GM12878 (cell line): ENCODE measurements around the gene TSFM. TPM values are rescaled to one million over a fixed set of nuclear protein-coding genes. Genes with fewer than 3 reads are reported as not detected.
A peak's percentile ranks its signal among the peaks of the same experiment; 100 is the strongest.

Source experiments
- ATAC-seq: fragments of 200-7000 bp; cut with Tn5 transposase; 3 replicates; pipeline ENCODE4 v1.9.1; 2020; ENCODE audit warnings: mild to moderate bottlenecking, moderate library complexity
- BruUV-seq: library from RNA; stranded (reverse); fragments of 400-500 nt; replicated peaks from 2 replicates; lab custom pipeline; 2021; lab: Mats Ljungman, UMichigan
- CTCF ChIA-PET: fragments of 300-600 bp; sonication (Branson Sonifier 250); formaldehyde crosslinking; extraction: SDS; loops from one replicate; lab custom pipeline; 2021; ENCODE audit warnings: inconsistent platforms; lab: Yijun Ruan, JAX
- POLR2A ChIA-PET: fragments of 350-600 bp; formaldehyde crosslinking; extraction: SDS; loops from one replicate; lab custom pipeline; 2021; ENCODE audit warnings: inconsistent platforms; lab: Charles Lee
- RAD21 ChIA-PET: fragments of 300-600 bp; sonication (Branson Sonifier 250); formaldehyde crosslinking; loops from one replicate; lab custom pipeline; 2023; ENCODE audit warnings: antibody characterized with exemption; ENCODE audit not compliant: unreplicated experiment; lab: Charles Lee
- SMC1A ChIA-PET: fragments of 300-600 bp; sonication (Branson Sonifier 250); formaldehyde crosslinking; loops from one replicate; lab custom pipeline; 2023; ENCODE audit not compliant: unreplicated experiment, uncharacterized antibody; lab: Charles Lee
- DNase-seq: peaks from one replicate; pipeline ENCODE4 v3.0.0-alpha.2; 2011; ENCODE audit warnings: low read depth, low spot score
- FAIRE-seq: peaks from 3 replicates; lab custom pipeline; 2011; peaks lifted over from hg19 to GRCh38; lab: Jason Lieb, UNC
- H2AFZ ChIP-seq: 2 replicates; pipeline ENCODE4 v1.6.0; 2011; ENCODE audit warnings: low read depth, low read length, control low read depth; ENCODE audit not compliant: control insufficient read depth
- H3K27ac ChIP-seq: 2 replicates; pipeline ENCODE4 v1.5.1; 2011; ENCODE audit warnings: control low read depth; ENCODE audit not compliant: control insufficient read depth, insufficient read depth
- H3K27me3 ChIP-seq, 2 experiments: replicated peaks in 1 of 2; 2 replicates each; pipeline versions ENCODE4 v1.6.0 to v1.6.1; 2011; ENCODE audit warnings: low read length in 1 of 2; ENCODE audit not compliant: control insufficient read depth in 2 of 2, insufficient read depth in 2 of 2
- H3K36me3 ChIP-seq, 2 experiments: 2 replicates each; pipeline ENCODE4 v1.5.1; 2011; ENCODE audit warnings: low read length in 1 of 2; ENCODE audit not compliant: control insufficient read depth in 2 of 2, insufficient read depth in 2 of 2
- H3K4me1 ChIP-seq: 2 replicates; pipeline ENCODE4 v1.6.1; 2011; ENCODE audit warnings: mild to moderate bottlenecking, low read length, moderate library complexity, mixed read lengths; ENCODE audit not compliant: control insufficient read depth, insufficient read depth
- H3K4me2 ChIP-seq: 2 replicates; pipeline ENCODE4 v1.6.0; 2011; ENCODE audit warnings: control low read depth; ENCODE audit not compliant: control insufficient read depth, insufficient read depth
- H3K4me3 ChIP-seq: fragments of 200-600 bp; sonication (generic); 2 replicates; pipeline ENCODE4 v1.5.1; 2016
- H3K79me2 ChIP-seq: 2 replicates; pipeline ENCODE4 v1.6.0; 2011; ENCODE audit warnings: low read length; ENCODE audit not compliant: control insufficient read depth, insufficient read depth
- H3K9ac ChIP-seq: 2 replicates; pipeline ENCODE4 v1.8.0; 2011; ENCODE audit warnings: low read length, control low read depth, mixed read lengths; ENCODE audit not compliant: control insufficient read depth, insufficient read depth
- H3K9me3 ChIP-seq: replicated peaks from 3 replicates; pipeline ENCODE4 v1.5.1; 2011; ENCODE audit warnings: mild to moderate bottlenecking, low read length; ENCODE audit not compliant: control insufficient read depth, insufficient read depth
- H4K20me1 ChIP-seq: 2 replicates; pipeline ENCODE4 v1.6.0; 2011; ENCODE audit not compliant: control insufficient read depth, insufficient read depth
- BCLAF1 ChIP-seq: fragments of 450-650 bp; IDR thresholded peaks from 2 replicates; pipeline ENCODE4 v1.6.1; 2017; ENCODE audit warnings: antibody characterized with exemption, mild to moderate bottlenecking, moderate library complexity
- E2F4 ChIP-seq: IDR thresholded peaks from 2 replicates; pipeline ENCODE4 v1.6.1; 2012; ENCODE audit warnings: low read depth, low read length, improper control_type of control experiment
- EZH2 ChIP-seq: IDR thresholded peaks from 2 replicates; pipeline ENCODE4 v1.6.1; 2012; ENCODE audit warnings: low read depth, mild to moderate bottlenecking, control low read depth, inconsistent platforms, low read length, borderline replicate concordance; ENCODE audit not compliant: control insufficient read depth
- HDAC6 ChIP-seq: fragments of 200-600 bp; sonication (generic); IDR thresholded peaks from one replicate; pipeline ENCODE4 v1.8.0; 2017; ENCODE audit warnings: antibody characterized with exemption; ENCODE audit not compliant: unreplicated experiment
- MXI1 ChIP-seq: fragments of 150-350 bp; IDR thresholded peaks from 2 replicates; pipeline ENCODE4 v1.6.1; 2011; ENCODE audit warnings: low read depth, mild to moderate bottlenecking, inconsistent platforms, low read length, improper control_type of control experiment
- POLR2AphosphoS5 ChIP-seq: IDR thresholded peaks from 2 replicates; pipeline ENCODE4 v1.6.1; 2011; ENCODE audit warnings: mild to moderate bottlenecking, low read length, inconsistent platforms
- SIX5 ChIP-seq: IDR thresholded peaks from 2 replicates; pipeline ENCODE4 v1.6.1; 2011; ENCODE audit warnings: mild to moderate bottlenecking, low read depth, low read length, moderate library complexity; ENCODE audit not compliant: severe bottlenecking
- ZNF687 ChIP-seq: fragments of 450-650 bp; IDR thresholded peaks from 2 replicates; pipeline ENCODE4 v1.6.1; 2017; ENCODE audit warnings: mild to moderate bottlenecking, moderate library complexity
- WGBS: methylation state at CpG from one replicate; pipeline ENCODE4 v1.1.6; 2016; ENCODE audit warnings: low lambda C conversion rate; ENCODE audit not compliant: insufficient replicate concordance, insufficient coverage; ENCODE audit errors: missing lambda C conversion rate; 5-methylcytosine and 5-hydroxymethylcytosine counted together
- in situ Hi-C: fragments of 300-500 bp; cut with MboI; formaldehyde crosslinking; loops from 9 replicates; pipeline ENCODE4 v1.14.3; 2018; ENCODE audit warnings: mixed read lengths
- intact Hi-C: fragments of 100-400 bp; cut with micrococcal nuclease; formaldehyde crosslinking; loops from one replicate; pipeline ENCODE4 v1.14.2; 2022; ENCODE audit not compliant: unreplicated experiment
- polyA plus RNA-seq, 11 experiments: library from polyadenylated mRNA; depleted of rRNA in 4 of 11; unstranded in 6 of 11; stranded (reverse) in 5 of 11; fragments of >200 nt; fragmentation: Nextera tagmentation in 4 of 11; fragmentation: Illumina TruSeq in 1 of 11; extraction: Ambion mirVana in 4 of 11; extraction: Trizol in 1 of 11; gene quantifications; 1 replicate in 1 of 11; 2 replicates in 10 of 11; pipeline versions ENCODE4 v1.2.1 to v1.2.3, GENCODE V29; 2011 to 2016; ENCODE audit warnings: inconsistent platforms in 2 of 11, missing spikeins in 2 of 11, low read depth in 1 of 11
- total RNA-seq, 4 experiments: library from RNA; depleted of rRNA in 3 of 4; stranded (reverse); fragments of >200 nt in 3 of 4; fragmentation: Illumina TruSeq in 1 of 4; extraction: Trizol in 1 of 4; gene quantifications; 2 replicates each; pipeline versions ENCODE4 v1.2.1 to v1.2.3, GENCODE V29; 2013 to 2021

TSFM gene
- total and polyA plus RNA-seq, 10 of the 15 experiments (the other 5 are each of a cell fraction or from before 2014, with no cell fraction given), result 36.7 to 132 (median 45.6) TPM

GRCh38 chr12:57765698-57766463 is 16.7 kb upstream of the TSFM start:
- WGBS, result 18% methylated on average over 40 of the region's 40 CpGs
- BruUV-seq, result no TSS peak
- Histone ChIP-seq H3K9me3 (no peaks in the 10 kb centered on the region), H2AFZ (peak overlapping the region; percentile 81; the same call in 1 of the 2 replicates), H3K4me2 (peak overlapping the region; percentile 95), H3K79me2 (no peaks in the 10 kb centered on the region), H3K36me3 (peaks cover 0 to 4% of the 10 kb centered on the region in 2 experiments; a peak in 2 of 4 replicates), H3K27me3 (peaks cover 11 to 23% of the 10 kb centered on the region in 2 experiments; a peak in 3 of 4 replicates), H3K4me1 (peaks cover 22% of the 10 kb centered on the region), H3K27ac (no peak overlapping the region), H3K4me3 (peak overlapping the region; percentile 65; the same call in 1 of the 2 replicates), H3K9ac (no peak overlapping the region), H4K20me1 (no peaks in the 10 kb centered on the region)
- CTCF ChIA-PET, result interaction anchor here (1.0 to 7.3 kb wide), 2 partner anchors 10 kb away, joined by 4 to 62 read pairs; partner anchors contain the start of gene MARCHF9
- DNase-seq (no peak), FAIRE-seq (no peak), ATAC-seq (peak; percentile 21)
- TF ChIP-seq EZH2, result 0 out of 2 replicates have a peak, but pooled peaks have one; percentile 16
- no peak for TF ChIP-seq POLR2AphosphoS5
- no peak for TF ChIP-seq HDAC6
- no peak for TF ChIP-seq E2F4
- TF ChIP-seq ZNF687, result no peak
- TF ChIP-seq BCLAF1, result no peak
- no peak for TF ChIP-seq SIX5
- TF ChIP-seq MXI1, result no peak
- intact Hi-C loops (no loop called here), in situ Hi-C loops (no loop called here)
- POLR2A ChIA-PET, result interaction anchor here (0.8 kb wide), 1 partner anchor 24 kb away, joined by 3 read pairs; no protein-coding TSS in a partner anchor
- SMC1A ChIA-PET, result interaction anchor here (1.7 kb wide), 1 partner anchor 9 kb away, joined by 5 read pairs; no protein-coding TSS in a partner anchor
- RAD21 ChIA-PET, result no interaction called here
